ENCODE data around the gene ABCA7.

- TF ChIP-seq POLR2A (IDR thresholded peaks at IDR 0.05) = no peak
- no peak for TF ChIP-seq CTCF (IDR thresholded peaks at IDR 0.05 in 4 of 5, conservative IDR thresholded peaks at IDR 0.05 in 1 of 5)
Observed at GRCh38 chr19:1008268-1009040, 31.5 kb upstream of the ABCA7 start.
